ENCODE data around the gene PYROXD2.

PYROXD2 gene

GRCh38 chr10:98344589-98345038 lies 70.4 kb downstream of the PYROXD2 start:
- TF ChIP-seq USF1 (IDR thresholded peaks at IDR 0.05) (no peak), EGR1 (IDR thresholded peaks at IDR 0.05) (no peak), EP300 (IDR thresholded peaks at IDR 0.05; ENCODE audit: borderline replicate concordance) (no peak), NFIC (IDR thresholded peaks at IDR 0.05) (no peak), MAX (IDR thresholded peaks at IDR 0.05) (no peak), TCF12 (IDR thresholded peaks at IDR 0.05; ENCODE audit: low read depth) (no peak), TEAD4 (IDR thresholded peaks at IDR 0.05) (no peak), CEBPB (IDR thresholded peaks at IDR 0.05) (no peak), RAD21 (IDR thresholded peaks at IDR 0.05; ENCODE audit: low read depth) (no peak)

GRCh38 chr10:98340940-98341310 lies 74.1 kb downstream of the PYROXD2 start:
- no peak for TF ChIP-seq FOXM1 (IDR thresholded peaks at IDR 0.05; ENCODE audit: borderline replicate concordance, low read depth)
- TF ChIP-seq CREB1 (IDR thresholded peaks at IDR 0.05; ENCODE audit: low read depth) = no peak
- TF ChIP-seq TCF12 (IDR thresholded peaks at IDR 0.05; ENCODE audit: low read depth) = no peak
- no peak for TF ChIP-seq EGR1 (IDR thresholded peaks at IDR 0.05)
- no peak for TF ChIP-seq TEAD4 (IDR thresholded peaks at IDR 0.05)
- no peak for TF ChIP-seq CEBPB (IDR thresholded peaks at IDR 0.05)
- no peak for TF ChIP-seq EP300 (IDR thresholded peaks at IDR 0.05; ENCODE audit: borderline replicate concordance)

- TF ChIP-seq RAD21 (IDR thresholded peaks at IDR 0.05; ENCODE audit: low read depth) (no peak), REST (IDR thresholded peaks at IDR 0.05; ENCODE audit: low read depth) (no peak), CREB1 (IDR thresholded peaks at IDR 0.05; ENCODE audit: low read depth) (no peak)
Measured at GRCh38 chr10:98340261-98340939, 74.6 kb downstream of the PYROXD2 start.

GRCh38 chr10:98339799-98340198 lies 75.2 kb downstream of the PYROXD2 start:
- TF ChIP-seq RAD21 (IDR thresholded peaks at IDR 0.05; ENCODE audit: low read depth) = no peak

- no peak for TF ChIP-seq MAX (IDR thresholded peaks at IDR 0.05)
- no peak for TF ChIP-seq TAF1 (IDR thresholded peaks at IDR 0.05; ENCODE audit: low read depth)
- no peak for TF ChIP-seq TEAD4 (IDR thresholded peaks at IDR 0.05)
- TF ChIP-seq EP300 (IDR thresholded peaks at IDR 0.05; ENCODE audit: borderline replicate concordance) = no peak
- no peak for TF ChIP-seq TCF12 (IDR thresholded peaks at IDR 0.05; ENCODE audit: low read depth)
- TF ChIP-seq ZBTB7A (IDR thresholded peaks at IDR 0.05; ENCODE audit: low read depth) = no peak
- no peak for TF ChIP-seq FOXM1 (IDR thresholded peaks at IDR 0.05; ENCODE audit: borderline replicate concordance, low read depth)
- TF ChIP-seq EGR1 (IDR thresholded peaks at IDR 0.05) = no peak
Measured at GRCh38 chr10:98338896-98339295, 76.1 kb downstream of the PYROXD2 start.

GRCh38 chr10:98338318-98338717 lies 76.7 kb downstream of the PYROXD2 start:
- TF ChIP-seq EP300 (IDR thresholded peaks at IDR 0.05; ENCODE audit: borderline replicate concordance) = no peak
- TF ChIP-seq TEAD4 (IDR thresholded peaks at IDR 0.05) = no peak
- TF ChIP-seq NFIC (IDR thresholded peaks at IDR 0.05) = no peak
- no peak for TF ChIP-seq MAX (IDR thresholded peaks at IDR 0.05)
- no peak for TF ChIP-seq ZBTB7A (IDR thresholded peaks at IDR 0.05; ENCODE audit: low read depth)
- TF ChIP-seq CREB1 (IDR thresholded peaks at IDR 0.05; ENCODE audit: low read depth) = no peak
- TF ChIP-seq TAF1 (IDR thresholded peaks at IDR 0.05; ENCODE audit: low read depth) = no peak
- no peak for TF ChIP-seq YY1 (IDR thresholded peaks at IDR 0.05; ENCODE audit: low read depth)
- no peak for TF ChIP-seq REST (IDR thresholded peaks at IDR 0.05; ENCODE audit: low read depth)
- TF ChIP-seq FOXM1 (IDR thresholded peaks at IDR 0.05; ENCODE audit: borderline replicate concordance, low read depth) = no peak
- TF ChIP-seq USF1 (IDR thresholded peaks at IDR 0.05) = no peak
- no peak for TF ChIP-seq CEBPB (IDR thresholded peaks at IDR 0.05)
- TF ChIP-seq EGR1 (IDR thresholded peaks at IDR 0.05) = no peak
- no peak for TF ChIP-seq TCF12 (IDR thresholded peaks at IDR 0.05; ENCODE audit: low read depth)
- TF ChIP-seq RAD21 (IDR thresholded peaks at IDR 0.05; ENCODE audit: low read depth) = no peak
